WI38 (cell line): Measurements from ENCODE around the gene NKX1-2.

Source experiments
- H3K4me3 ChIP-seq: 2 replicates; pipeline ENCODE4 v1.5.1; 2011; ENCODE audit warnings: low read depth, mild to moderate bottlenecking, control low read depth, low read length
- CTCF ChIP-seq: IDR thresholded peaks from 2 replicates; pipeline ENCODE4 v1.5.1; 2012; ENCODE audit warnings: low read depth, mild to moderate bottlenecking, control low read depth, low read length

The NKX1-2 gene

GRCh38 chr10:124433461-124433860 is 16.4 kb downstream of the NKX1-2 start:
- no peak overlapping the region for H3K4me3 ChIP-seq
- no peak for TF ChIP-seq CTCF

GRCh38 chr10:124430077-124430476 is 19.8 kb downstream of the NKX1-2 start:
- TF ChIP-seq CTCF = no peak
- no peak overlapping the region for H3K4me3 ChIP-seq

GRCh38 chr10:124429576-124429975 is 20.3 kb downstream of the NKX1-2 start:
- H3K4me3 ChIP-seq = no peak overlapping the region
- TF ChIP-seq CTCF = no peak

GRCh38 chr10:124428207-124428777 is 21.5 kb downstream of the NKX1-2 start:
- no peak overlapping the region for H3K4me3 ChIP-seq
- TF ChIP-seq CTCF = no peak

- no peak overlapping the region for H3K4me3 ChIP-seq
- no peak for TF ChIP-seq CTCF
These were observed 24.4 kb downstream of the NKX1-2 start for GRCh38 chr10:124425227-124425962.

GRCh38 chr10:124423813-124424212 is 26.0 kb downstream of the NKX1-2 start:
- no peak overlapping the region for H3K4me3 ChIP-seq

More at GRCh38 chr10:124423813-124424212, 26.0 kb downstream of the NKX1-2 start:
- TF ChIP-seq CTCF = no peak
